ENCODE measurements around the gene COPB2.

DNA sequence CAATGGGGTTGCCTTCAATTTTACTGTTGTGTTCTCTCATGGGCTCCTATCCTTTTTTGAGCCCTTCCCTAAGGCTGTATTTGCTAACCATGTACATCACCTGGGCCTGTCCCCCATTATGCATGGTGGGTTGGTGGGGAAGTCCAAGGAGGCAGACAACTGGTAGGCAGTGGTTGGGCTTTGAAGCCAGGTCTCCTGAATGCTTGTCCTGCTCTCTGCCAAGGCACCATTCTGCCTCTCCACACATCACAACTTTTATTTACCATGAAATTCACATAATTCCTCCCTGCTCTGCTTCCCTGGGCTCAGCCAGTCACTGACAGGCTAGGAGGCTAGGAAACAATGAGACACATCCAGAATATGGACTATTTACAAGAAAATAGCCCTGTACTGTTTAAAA lies 41.0 kb upstream of the COPB2 start:
- no peak for TF ChIP-seq ZNF501 (tag by site-specific recombination; IDR thresholded peaks at IDR 0.05)
- no peak for TF ChIP-seq ZNF239 (tag by site-specific recombination; IDR thresholded peaks at IDR 0.05)
- TF ChIP-seq, protein P1, sequence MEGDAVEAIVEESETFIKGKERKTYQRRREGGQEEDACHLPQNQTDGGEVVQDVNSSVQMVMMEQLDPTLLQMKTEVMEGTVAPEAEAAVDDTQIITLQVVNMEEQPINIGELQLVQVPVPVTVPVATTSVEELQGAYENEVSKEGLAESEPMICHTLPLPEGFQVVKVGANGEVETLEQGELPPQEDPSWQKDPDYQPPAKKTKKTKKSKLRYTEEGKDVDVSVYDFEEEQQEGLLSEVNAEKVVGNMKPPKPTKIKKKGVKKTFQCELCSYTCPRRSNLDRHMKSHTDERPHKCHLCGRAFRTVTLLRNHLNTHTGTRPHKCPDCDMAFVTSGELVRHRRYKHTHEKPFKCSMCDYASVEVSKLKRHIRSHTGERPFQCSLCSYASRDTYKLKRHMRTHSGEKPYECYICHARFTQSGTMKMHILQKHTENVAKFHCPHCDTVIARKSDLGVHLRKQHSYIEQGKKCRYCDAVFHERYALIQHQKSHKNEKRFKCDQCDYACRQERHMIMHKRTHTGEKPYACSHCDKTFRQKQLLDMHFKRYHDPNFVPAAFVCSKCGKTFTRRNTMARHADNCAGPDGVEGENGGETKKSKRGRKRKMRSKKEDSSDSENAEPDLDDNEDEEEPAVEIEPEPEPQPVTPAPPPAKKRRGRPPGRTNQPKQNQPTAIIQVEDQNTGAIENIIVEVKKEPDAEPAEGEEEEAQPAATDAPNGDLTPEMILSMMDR (tag by site-specific recombination; IDR thresholded peaks at IDR 0.05) = no peak
- TF ChIP-seq ZNF24 (tag by site-specific recombination; IDR thresholded peaks at IDR 0.05) = no peak
- no peak for TF ChIP-seq ZNF394 (tag by site-specific recombination; IDR thresholded peaks at IDR 0.05; ENCODE audit: borderline replicate concordance)
- TF ChIP-seq ZSCAN23 (tag by site-specific recombination; IDR thresholded peaks at IDR 0.05) = no peak
- TF ChIP-seq, protein P2, sequence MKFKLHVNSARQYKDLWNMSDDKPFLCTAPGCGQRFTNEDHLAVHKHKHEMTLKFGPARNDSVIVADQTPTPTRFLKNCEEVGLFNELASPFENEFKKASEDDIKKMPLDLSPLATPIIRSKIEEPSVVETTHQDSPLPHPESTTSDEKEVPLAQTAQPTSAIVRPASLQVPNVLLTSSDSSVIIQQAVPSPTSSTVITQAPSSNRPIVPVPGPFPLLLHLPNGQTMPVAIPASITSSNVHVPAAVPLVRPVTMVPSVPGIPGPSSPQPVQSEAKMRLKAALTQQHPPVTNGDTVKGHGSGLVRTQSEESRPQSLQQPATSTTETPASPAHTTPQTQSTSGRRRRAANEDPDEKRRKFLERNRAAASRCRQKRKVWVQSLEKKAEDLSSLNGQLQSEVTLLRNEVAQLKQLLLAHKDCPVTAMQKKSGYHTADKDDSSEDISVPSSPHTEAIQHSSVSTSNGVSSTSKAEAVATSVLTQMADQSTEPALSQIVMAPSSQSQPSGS (tag by site-specific recombination; IDR thresholded peaks at IDR 0.05; ENCODE audit: low read depth) = no peak
- no peak for TF ChIP-seq KLF8 (tag by site-specific recombination; IDR thresholded peaks at IDR 0.05)
- TF ChIP-seq ZNF266 (tag by site-specific recombination; IDR thresholded peaks at IDR 0.05; ENCODE audit: low read depth) = no peak
- TF ChIP-seq HOXA7 (CRISPR knock-in tag; IDR thresholded peaks at IDR 0.05; ENCODE audit: borderline replicate concordance) = no peak
- TF ChIP-seq ZNF623 (tag by site-specific recombination; IDR thresholded peaks at IDR 0.05) = no peak
- TF ChIP-seq ZNF843 (tag by site-specific recombination; IDR thresholded peaks at IDR 0.05) = no peak
- no peak for TF ChIP-seq ZNF274 (IDR thresholded peaks at IDR 0.05; ENCODE audit: low read length)
- no peak for TF ChIP-seq ZNF274 (tag by site-specific recombination; IDR thresholded peaks at IDR 0.05; ENCODE audit: borderline replicate concordance)
- no peak for TF ChIP-seq FEZF1 (tag by site-specific recombination; IDR thresholded peaks at IDR 0.05)

Data from HEK293 (cell line).